ENCODE data around the gene RAD23B.

RAD23B gene

GRCh38 chr9:107269681-107270080 is 13.4 kb upstream of the RAD23B start:
- DNase-seq, result no peak

- DNase-seq, result no peak
These were observed 13.0 kb upstream of the RAD23B start for GRCh38 chr9:107270082-107270481.

GRCh38 chr9:107270580-107270979 is 12.5 kb upstream of the RAD23B start:
- DNase-seq, result no peak

- no peak for DNase-seq
These were observed 9.4 kb upstream of the RAD23B start for GRCh38 chr9:107273634-107274033.

- no peak for DNase-seq
These were observed 9.0 kb upstream of the RAD23B start for GRCh38 chr9:107274096-107274495.

- DNase-seq, result no peak
These were observed 8.1 kb upstream of the RAD23B start for GRCh38 chr9:107274953-107275422.

- no peak for DNase-seq
These were observed 7.5 kb upstream of the RAD23B start for GRCh38 chr9:107275530-107275929.

GRCh38 chr9:107276966-107277710 is 5.9 kb upstream of the RAD23B start:
- no peak for DNase-seq

GRCh38 chr9:107277801-107278200 is 5.3 kb upstream of the RAD23B start:
- DNase-seq, result no peak

GRCh38 chr9:107279086-107279485 is 4.0 kb upstream of the RAD23B start:
- no peak for DNase-seq

- DNase-seq, result peak in 1 of 2 experiments; percentile 2
These were observed 2.5 kb upstream of the RAD23B start for GRCh38 chr9:107280543-107280942.

- DNase-seq, result peak; percentile 24 to 37
These were observed 1.9 kb upstream of the RAD23B start for GRCh38 chr9:107281184-107281583.

GRCh38 chr9:107281922-107282667 is 984 bp upstream of the RAD23B start:
- no peak for DNase-seq

- DNase-seq, result peak; percentile 59 to 65
These were observed 841 bp downstream of the RAD23B start for GRCh38 chr9:107283623-107284616.

- DNase-seq, result no peak
These were observed 1.6 kb downstream of the RAD23B start for GRCh38 chr9:107284636-107285035.

- DNase-seq, result no peak
These were observed 2.2 kb downstream of the RAD23B start for GRCh38 chr9:107285286-107285685.

GRCh38 chr9:107286057-107286456 is 3.0 kb downstream of the RAD23B start:
- peak in 1 of 2 experiments; percentile 9 for DNase-seq

GRCh38 chr9:107288701-107289100 is 5.6 kb downstream of the RAD23B start:
- DNase-seq, result no peak

GRCh38 chr9:107290619-107291018 is 7.5 kb downstream of the RAD23B start:
- no peak for DNase-seq

- DNase-seq, result peak; percentile 17 to 23
These were observed 9.9 kb downstream of the RAD23B start for GRCh38 chr9:107292821-107293542.

- no peak for DNase-seq
These were observed 10.5 kb downstream of the RAD23B start for GRCh38 chr9:107293543-107294085.

GRCh38 chr9:107294756-107295155 is 11.7 kb downstream of the RAD23B start:
- DNase-seq, result no peak

Measured in AML-193 (cell line).